ENCODE data around the gene TREML4.

DNA sequence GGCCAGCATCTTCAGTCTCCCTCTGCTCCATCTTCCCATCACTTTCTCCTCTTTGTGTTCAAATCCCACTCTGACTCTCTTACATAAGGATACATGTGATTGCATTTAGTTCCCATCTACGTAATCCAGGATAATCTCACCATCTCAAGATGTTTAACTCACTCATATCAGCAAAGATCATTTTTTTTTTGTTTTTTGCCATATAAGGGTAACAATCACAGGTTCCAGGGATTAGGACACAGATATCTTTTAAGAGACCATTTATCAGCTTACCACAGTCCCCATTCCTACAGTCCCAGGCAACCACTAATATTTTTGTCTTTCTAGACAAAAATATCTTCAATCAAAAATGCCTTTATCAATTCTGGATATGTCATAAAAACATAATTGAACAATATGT, 24.0 kb upstream of the TREML4 start:
- TF ChIP-seq MXI1 (conservative IDR thresholded peaks at IDR 0.05; ENCODE audit: poor library complexity, severe bottlenecking) (no peak), CTCF (IDR thresholded peaks at IDR 0.05; ENCODE audit: poor library complexity, severe bottlenecking) (no peak), TAF1 (IDR thresholded peaks at IDR 0.05; ENCODE audit: low read depth) (no peak), EP300 (conservative IDR thresholded peaks at IDR 0.05; ENCODE audit: poor library complexity, severe bottlenecking) (no peak), EZH2 (IDR thresholded peaks at IDR 0.05; ENCODE audit: borderline replicate concordance, insufficient read depth, low read length, poor library complexity, severe bottlenecking) (no peak)
- TF ChIP-seq, protein P1, sequence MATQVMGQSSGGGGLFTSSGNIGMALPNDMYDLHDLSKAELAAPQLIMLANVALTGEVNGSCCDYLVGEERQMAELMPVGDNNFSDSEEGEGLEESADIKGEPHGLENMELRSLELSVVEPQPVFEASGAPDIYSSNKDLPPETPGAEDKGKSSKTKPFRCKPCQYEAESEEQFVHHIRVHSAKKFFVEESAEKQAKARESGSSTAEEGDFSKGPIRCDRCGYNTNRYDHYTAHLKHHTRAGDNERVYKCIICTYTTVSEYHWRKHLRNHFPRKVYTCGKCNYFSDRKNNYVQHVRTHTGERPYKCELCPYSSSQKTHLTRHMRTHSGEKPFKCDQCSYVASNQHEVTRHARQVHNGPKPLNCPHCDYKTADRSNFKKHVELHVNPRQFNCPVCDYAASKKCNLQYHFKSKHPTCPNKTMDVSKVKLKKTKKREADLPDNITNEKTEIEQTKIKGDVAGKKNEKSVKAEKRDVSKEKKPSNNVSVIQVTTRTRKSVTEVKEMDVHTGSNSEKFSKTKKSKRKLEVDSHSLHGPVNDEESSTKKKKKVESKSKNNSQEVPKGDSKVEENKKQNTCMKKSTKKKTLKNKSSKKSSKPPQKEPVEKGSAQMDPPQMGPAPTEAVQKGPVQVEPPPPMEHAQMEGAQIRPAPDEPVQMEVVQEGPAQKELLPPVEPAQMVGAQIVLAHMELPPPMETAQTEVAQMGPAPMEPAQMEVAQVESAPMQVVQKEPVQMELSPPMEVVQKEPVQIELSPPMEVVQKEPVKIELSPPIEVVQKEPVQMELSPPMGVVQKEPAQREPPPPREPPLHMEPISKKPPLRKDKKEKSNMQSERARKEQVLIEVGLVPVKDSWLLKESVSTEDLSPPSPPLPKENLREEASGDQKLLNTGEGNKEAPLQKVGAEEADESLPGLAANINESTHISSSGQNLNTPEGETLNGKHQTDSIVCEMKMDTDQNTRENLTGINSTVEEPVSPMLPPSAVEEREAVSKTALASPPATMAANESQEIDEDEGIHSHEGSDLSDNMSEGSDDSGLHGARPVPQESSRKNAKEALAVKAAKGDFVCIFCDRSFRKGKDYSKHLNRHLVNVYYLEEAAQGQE (IDR thresholded peaks at IDR 0.05; ENCODE audit: borderline replicate concordance): no peak
